ENCODE measurements around the gene PCDHGB6. TPM values are rescaled to one million over a fixed set of nuclear protein-coding genes. Genes with fewer than 3 reads are reported as not detected.
A peak's percentile ranks its signal among the peaks of the same experiment; 100 is the strongest.

The PCDHGB6 gene
- total and polyA plus RNA-seq, 4 donors = 1.1 to 11.6 (median 4.1) TPM

DNA sequence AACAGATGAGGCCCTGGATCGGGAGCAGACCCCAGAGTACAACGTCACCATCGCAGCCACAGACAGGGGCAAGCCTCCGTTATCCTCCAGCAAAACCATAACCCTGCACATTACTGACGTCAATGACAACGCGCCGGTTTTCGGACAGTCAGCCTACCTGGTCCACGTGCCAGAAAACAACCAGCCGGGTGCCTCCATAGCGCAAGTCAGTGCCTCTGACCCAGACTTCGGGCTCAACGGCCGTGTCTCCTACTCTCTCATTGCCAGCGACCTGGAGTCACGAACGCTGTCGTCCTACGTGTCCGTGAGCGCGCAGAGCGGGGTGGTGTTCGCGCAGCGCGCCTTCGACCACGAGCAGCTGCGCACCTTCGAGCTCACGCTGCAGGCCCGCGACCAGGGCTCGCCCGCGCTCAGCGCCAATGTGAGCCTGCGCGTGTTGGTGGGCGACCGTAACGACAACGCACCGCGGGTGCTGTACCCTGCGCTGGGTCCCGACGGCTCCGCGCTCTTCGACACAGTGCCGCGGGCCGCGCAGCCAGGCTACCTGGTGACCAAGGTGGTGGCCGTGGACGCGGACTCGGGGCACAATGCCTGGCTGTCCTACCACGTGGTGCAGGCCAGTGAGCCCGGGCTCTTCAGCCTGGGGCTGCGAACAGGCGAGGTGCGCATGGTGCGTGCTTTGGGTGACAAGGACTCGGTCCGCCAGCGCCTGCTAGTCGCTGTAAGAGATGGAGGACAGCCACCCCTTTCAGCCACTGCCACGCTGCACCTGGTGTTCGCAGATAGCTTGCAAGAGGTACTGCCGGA lies 11.5 kb downstream of the PCDHGB6 start:
- H3K9ac ChIP-seq (ENCODE audit: insufficient read depth in 1 of 2, low read length in 2 of 2) = no peak overlapping the region
- H3K4me3 ChIP-seq = no peak overlapping the region
- peaks cover 0 to 30% (median 0%) of the 10 kb centered on the region in 4 donors for H3K36me3 ChIP-seq (ENCODE audit: control insufficient read depth in 4 of 4, insufficient read depth in 4 of 4, low read length in 4 of 4)
- 28 to 31% methylated on average over 73 to 74 of the region's 74 CpGs for WGBS, 2 donors
- H3K4me1 ChIP-seq (ENCODE audit: control insufficient read depth in 5 of 5, insufficient read depth in 5 of 5, low read length in 5 of 5) = peaks cover 0 to 3% (median 0%) of the 10 kb centered on the region in 5 donors
- ATAC-seq (ENCODE audit: insufficient read depth, low FRiP score) (no peak), DNase-seq (no peak)
- peaks cover 0 to 4% (median under 1%) of the 10 kb centered on the region in 3 donors for H3K27me3 ChIP-seq (ENCODE audit: control insufficient read depth in 3 of 3, insufficient read depth in 3 of 3, low read length in 2 of 3)
- peaks cover 5 to 57% (median 34%) of the 10 kb centered on the region in 4 donors for H3K9me3 ChIP-seq (ENCODE audit: control insufficient read depth in 4 of 4, insufficient read depth in 3 of 4, low read length in 3 of 4)
- TF ChIP-seq, protein P1, sequence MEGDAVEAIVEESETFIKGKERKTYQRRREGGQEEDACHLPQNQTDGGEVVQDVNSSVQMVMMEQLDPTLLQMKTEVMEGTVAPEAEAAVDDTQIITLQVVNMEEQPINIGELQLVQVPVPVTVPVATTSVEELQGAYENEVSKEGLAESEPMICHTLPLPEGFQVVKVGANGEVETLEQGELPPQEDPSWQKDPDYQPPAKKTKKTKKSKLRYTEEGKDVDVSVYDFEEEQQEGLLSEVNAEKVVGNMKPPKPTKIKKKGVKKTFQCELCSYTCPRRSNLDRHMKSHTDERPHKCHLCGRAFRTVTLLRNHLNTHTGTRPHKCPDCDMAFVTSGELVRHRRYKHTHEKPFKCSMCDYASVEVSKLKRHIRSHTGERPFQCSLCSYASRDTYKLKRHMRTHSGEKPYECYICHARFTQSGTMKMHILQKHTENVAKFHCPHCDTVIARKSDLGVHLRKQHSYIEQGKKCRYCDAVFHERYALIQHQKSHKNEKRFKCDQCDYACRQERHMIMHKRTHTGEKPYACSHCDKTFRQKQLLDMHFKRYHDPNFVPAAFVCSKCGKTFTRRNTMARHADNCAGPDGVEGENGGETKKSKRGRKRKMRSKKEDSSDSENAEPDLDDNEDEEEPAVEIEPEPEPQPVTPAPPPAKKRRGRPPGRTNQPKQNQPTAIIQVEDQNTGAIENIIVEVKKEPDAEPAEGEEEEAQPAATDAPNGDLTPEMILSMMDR (IDR thresholded peaks at IDR 0.05; ENCODE audit: control extremely low read depth, extremely low read depth) = no peak
- H3K27ac ChIP-seq (ENCODE audit: low read depth in 1 of 2, low read length in 1 of 2) = no peak overlapping the region

DNA sequence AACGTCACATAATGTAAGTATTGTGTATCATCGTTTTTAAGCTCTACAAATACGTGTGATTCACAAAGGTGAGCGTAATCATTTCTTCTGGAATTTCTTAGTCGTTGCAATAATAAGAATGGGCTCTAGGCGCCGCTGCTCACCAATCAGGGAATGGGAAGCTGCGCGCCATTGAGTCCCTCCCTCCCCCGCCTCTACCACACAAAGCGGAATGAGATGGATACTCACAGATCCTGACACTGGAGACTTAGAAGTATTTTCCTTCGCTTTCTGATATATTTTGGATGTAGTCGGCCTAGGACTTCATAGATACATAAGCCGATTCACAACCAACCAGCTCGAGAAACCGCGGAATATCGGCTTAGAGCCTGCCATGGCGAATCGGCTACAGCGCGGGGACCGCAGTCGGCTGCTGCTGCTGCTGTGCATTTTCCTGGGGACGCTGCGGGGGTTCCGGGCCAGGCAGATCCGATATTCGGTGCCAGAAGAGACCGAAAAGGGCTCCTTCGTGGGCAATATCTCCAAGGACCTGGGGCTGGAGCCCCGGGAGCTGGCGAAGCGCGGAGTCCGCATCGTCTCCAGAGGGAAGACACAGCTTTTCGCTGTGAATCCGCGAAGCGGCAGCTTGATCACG lies 13.2 kb downstream of the PCDHGB6 start, which contains the start of gene PCDHGA11:
Gene PCDHGA11 (plus strand): TSS at position 197 of the 634 bp plus-strand sequence. CDS start 177 bp downstream, at position 374.
- Histone ChIP-seq H3K4me1 (ENCODE audit: control insufficient read depth in 5 of 5, insufficient read depth in 5 of 5, low read length in 5 of 5) (peaks cover 0 to 3% (median 0%) of the 10 kb centered on the region in 5 donors), H3K27ac (ENCODE audit: low read depth in 1 of 2, low read length in 1 of 2) (no peak within 1 kb of the TSS), H3K9ac (ENCODE audit: insufficient read depth in 1 of 2, low read length in 2 of 2) (no peak within 1 kb of the TSS), H3K9me3 (ENCODE audit: control insufficient read depth in 4 of 4, insufficient read depth in 3 of 4, low read length in 3 of 4) (peaks cover 5 to 49% (median 37%) of the 10 kb centered on the region in 4 donors), H3K4me3 (peak within 1 kb of the TSS; percentile 37), H3K27me3 (ENCODE audit: control insufficient read depth in 3 of 3, insufficient read depth in 3 of 3, low read length in 2 of 3) (peaks cover 0 to 4% (median 0%) of the 10 kb centered on the region in 3 donors), H3K36me3 (ENCODE audit: control insufficient read depth in 4 of 4, insufficient read depth in 4 of 4, low read length in 4 of 4) (peaks cover 0 to 34% (median under 1%) of the 10 kb centered on the region in 4 donors)
- 8 to 13% methylated on average over 42 of the region's 42 CpGs for WGBS, 2 donors
- DNase-seq (peak; percentile 41 to 51 (median 41)), ATAC-seq (ENCODE audit: insufficient read depth, low FRiP score) (no peak)
- TF ChIP-seq, protein P1 (IDR thresholded peaks at IDR 0.05; ENCODE audit: control extremely low read depth, extremely low read depth) = peak; percentile 18

DNA sequence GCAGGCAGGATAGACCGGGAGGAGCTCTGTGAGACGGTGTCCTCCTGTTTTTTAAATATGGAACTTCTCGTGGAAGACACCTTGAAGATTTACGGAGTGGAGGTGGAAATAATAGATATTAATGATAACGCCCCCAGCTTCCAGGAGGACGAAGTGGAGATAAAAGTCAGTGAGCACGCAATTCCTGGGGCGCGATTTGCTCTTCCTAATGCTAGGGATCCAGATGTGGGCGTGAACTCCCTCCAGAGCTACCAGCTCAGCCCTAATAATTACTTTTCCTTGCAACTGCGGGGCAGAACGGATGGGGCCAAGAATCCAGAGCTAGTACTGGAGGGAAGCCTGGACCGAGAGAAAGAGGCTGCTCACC lies 13.7 kb downstream of the PCDHGB6 start:
- H3K4me1 ChIP-seq (ENCODE audit: control insufficient read depth in 5 of 5, insufficient read depth in 5 of 5, low read length in 5 of 5) = peaks cover 0 to 3% (median 0%) of the 10 kb centered on the region in 5 donors
- TF ChIP-seq, protein P1 (IDR thresholded peaks at IDR 0.05; ENCODE audit: control extremely low read depth, extremely low read depth) = no peak
- H3K4me3 ChIP-seq = no peak overlapping the region
- H3K9ac ChIP-seq (ENCODE audit: insufficient read depth in 1 of 2, low read length in 2 of 2) = no peak overlapping the region
- 8 to 14% methylated on average over 13 of the region's 13 CpGs for WGBS, 2 donors
- no peak overlapping the region for H3K27ac ChIP-seq (ENCODE audit: low read depth in 1 of 2, low read length in 1 of 2)
- H3K36me3 ChIP-seq (ENCODE audit: control insufficient read depth in 4 of 4, insufficient read depth in 4 of 4, low read length in 4 of 4) = peaks cover 0 to 39% (median under 1%) of the 10 kb centered on the region in 4 donors
- peaks cover 0 to 4% (median 0%) of the 10 kb centered on the region in 3 donors for H3K27me3 ChIP-seq (ENCODE audit: control insufficient read depth in 3 of 3, insufficient read depth in 3 of 3, low read length in 2 of 3)
- no peak for DNase-seq
- peaks cover 5 to 53% (median 38%) of the 10 kb centered on the region in 4 donors for H3K9me3 ChIP-seq (ENCODE audit: control insufficient read depth in 4 of 4, insufficient read depth in 3 of 4, low read length in 3 of 4)
- no peak for ATAC-seq (ENCODE audit: insufficient read depth, low FRiP score)
